ENCODE results near the gene DNAI2. TPM values are rescaled to one million over a fixed set of nuclear protein-coding genes. Genes with fewer than 3 reads are reported as not detected.

DNAI2 gene
- total RNA-seq, 4 donors from 2014 or later: not detected

DNA sequence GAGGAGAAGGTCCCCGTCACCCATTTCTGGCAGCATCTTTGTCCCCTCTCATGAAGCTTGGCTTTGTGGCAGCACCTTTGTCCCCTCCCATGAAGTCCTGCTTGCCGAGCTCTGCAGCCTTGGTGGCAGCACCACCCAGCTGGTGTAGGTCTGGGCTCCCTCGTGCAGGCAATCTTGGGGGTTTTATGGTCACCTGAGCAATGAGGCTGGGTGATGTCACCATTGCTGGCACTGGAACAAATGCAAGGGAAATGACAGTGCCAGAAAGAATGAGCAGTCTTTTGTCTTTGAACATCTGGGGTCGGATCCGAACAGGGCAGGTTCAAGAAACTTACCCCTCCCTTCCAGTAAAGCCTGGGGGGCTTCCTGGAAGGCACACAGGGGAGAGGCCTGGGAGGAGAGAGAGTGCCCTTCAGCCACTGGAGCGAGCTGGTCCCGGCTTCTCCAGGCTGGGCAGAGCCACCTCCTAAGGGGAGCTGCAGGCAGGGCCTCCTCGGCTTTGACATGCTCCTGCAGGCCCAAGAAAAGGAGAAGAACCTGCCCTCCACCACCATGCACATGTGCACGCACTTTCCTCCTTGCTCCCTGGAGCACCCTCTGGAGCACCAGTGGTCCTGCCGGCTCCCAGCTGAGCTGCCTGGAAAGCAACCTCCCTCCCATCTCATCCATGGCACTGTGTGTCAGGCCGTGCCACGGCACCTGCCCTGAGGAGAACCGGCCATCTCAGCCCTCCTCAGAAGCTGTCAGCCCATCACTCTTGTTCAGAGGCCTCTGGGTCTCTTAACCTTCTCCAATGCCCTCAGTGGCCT is 71.6 kb downstream of the DNAI2 start:
- no peak overlapping the region for H3K27ac ChIP-seq
- TF ChIP-seq, protein P1, sequence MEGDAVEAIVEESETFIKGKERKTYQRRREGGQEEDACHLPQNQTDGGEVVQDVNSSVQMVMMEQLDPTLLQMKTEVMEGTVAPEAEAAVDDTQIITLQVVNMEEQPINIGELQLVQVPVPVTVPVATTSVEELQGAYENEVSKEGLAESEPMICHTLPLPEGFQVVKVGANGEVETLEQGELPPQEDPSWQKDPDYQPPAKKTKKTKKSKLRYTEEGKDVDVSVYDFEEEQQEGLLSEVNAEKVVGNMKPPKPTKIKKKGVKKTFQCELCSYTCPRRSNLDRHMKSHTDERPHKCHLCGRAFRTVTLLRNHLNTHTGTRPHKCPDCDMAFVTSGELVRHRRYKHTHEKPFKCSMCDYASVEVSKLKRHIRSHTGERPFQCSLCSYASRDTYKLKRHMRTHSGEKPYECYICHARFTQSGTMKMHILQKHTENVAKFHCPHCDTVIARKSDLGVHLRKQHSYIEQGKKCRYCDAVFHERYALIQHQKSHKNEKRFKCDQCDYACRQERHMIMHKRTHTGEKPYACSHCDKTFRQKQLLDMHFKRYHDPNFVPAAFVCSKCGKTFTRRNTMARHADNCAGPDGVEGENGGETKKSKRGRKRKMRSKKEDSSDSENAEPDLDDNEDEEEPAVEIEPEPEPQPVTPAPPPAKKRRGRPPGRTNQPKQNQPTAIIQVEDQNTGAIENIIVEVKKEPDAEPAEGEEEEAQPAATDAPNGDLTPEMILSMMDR (IDR thresholded peaks at IDR 0.05): no peak
- TF ChIP-seq POLR2A (IDR thresholded peaks at IDR 0.05): no peak
- no peaks in the 10 kb centered on the region for H3K9me3 ChIP-seq
- H3K4me1 ChIP-seq: no peaks in the 10 kb centered on the region
- no peaks in the 10 kb centered on the region for H3K27me3 ChIP-seq
- no peaks in the 10 kb centered on the region for H3K36me3 ChIP-seq
- no peak for DNase-seq
- H3K4me3 ChIP-seq: no peak overlapping the region

DNA sequence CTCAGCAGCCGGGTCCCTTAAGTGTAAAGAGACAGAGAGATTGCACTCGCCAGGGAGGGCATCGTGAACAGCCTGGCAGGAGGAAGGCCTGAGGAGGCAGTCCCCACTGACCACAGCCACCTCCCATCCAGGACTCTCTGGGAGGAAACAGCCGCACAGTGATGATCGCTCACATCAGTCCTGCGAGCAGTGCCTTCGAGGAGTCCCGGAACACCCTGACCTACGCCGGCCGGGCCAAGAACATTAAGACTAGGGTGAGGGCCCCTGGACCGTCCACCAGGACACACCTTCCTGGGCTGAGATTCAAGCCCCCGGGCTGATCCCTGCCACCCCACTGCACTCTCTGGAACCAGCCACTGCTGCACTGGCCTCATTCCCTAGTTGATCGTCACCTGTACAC is 73.6 kb downstream of the DNAI2 start:
- Histone ChIP-seq H3K4me3 (no peak overlapping the region), H3K36me3 (no peaks in the 10 kb centered on the region), H3K9me3 (no peaks in the 10 kb centered on the region), H3K4me1 (no peaks in the 10 kb centered on the region), H3K27ac (no peak overlapping the region), H3K27me3 (peaks cover 0 to 3% of the 10 kb centered on the region in 2 donors)
- DNase-seq: no peak
- TF ChIP-seq, protein P1 (IDR thresholded peaks at IDR 0.05): no peak
- TF ChIP-seq POLR2A (IDR thresholded peaks at IDR 0.05): no peak

DNA sequence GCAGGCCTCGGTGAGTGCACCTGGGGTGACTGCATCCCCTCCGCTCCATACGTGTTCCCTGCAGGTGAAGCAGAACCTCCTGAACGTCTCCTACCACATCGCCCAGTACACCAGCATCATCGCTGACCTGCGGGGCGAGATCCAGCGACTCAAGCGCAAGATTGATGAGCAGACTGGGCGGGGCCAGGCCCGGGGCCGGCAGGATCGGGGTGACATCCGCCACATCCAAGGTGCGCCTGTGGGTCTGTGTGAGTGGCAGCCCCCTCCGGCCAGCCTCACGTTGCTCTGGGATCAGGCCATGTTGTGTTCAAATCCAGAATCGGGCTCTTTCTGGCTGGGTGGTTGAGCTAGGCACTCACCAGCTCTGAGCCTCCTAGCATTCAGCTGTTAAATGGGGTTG is 75.1 kb downstream of the DNAI2 start:
- Histone ChIP-seq H3K4me1 (no peaks in the 10 kb centered on the region), H3K27me3 (peaks cover 0 to 3% of the 10 kb centered on the region in 2 donors), H3K9me3 (no peaks in the 10 kb centered on the region), H3K4me3 (no peak overlapping the region), H3K36me3 (no peaks in the 10 kb centered on the region), H3K27ac (no peak overlapping the region)
- DNase-seq: no peak
- TF ChIP-seq, protein P1 (IDR thresholded peaks at IDR 0.05): no peak
- no peak for TF ChIP-seq POLR2A (IDR thresholded peaks at IDR 0.05)

DNA sequence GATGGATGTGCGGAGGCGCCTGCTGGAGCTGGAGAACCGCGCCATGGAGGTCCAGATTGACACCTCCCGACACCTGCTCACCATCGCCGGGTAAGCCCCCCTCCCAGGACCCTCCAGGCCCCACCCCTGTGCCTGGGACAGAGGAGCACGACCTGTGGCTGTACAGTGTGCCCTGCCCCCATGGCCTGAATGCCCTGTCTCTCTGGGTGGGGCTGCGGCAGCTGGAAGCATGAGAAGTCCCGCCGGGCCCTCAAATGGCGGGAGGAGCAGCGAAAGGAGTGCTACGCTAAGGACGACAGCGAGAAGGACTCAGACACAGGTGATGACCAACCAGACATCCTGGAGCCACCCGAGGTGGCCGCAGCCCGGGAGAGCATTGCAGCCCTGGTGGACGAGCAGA is 76.5 kb downstream of the DNAI2 start:
- H3K27me3 ChIP-seq: peaks cover 0 to 3% of the 10 kb centered on the region in 2 donors
- no peak overlapping the region for H3K4me3 ChIP-seq
- TF ChIP-seq POLR2A (IDR thresholded peaks at IDR 0.05): no peak
- TF ChIP-seq, protein P1 (IDR thresholded peaks at IDR 0.05): no peak
- H3K4me1 ChIP-seq: no peaks in the 10 kb centered on the region
- H3K27ac ChIP-seq: no peak overlapping the region
- no peaks in the 10 kb centered on the region for H3K9me3 ChIP-seq
- H3K36me3 ChIP-seq: no peaks in the 10 kb centered on the region
- DNase-seq: no peak

DNA sequence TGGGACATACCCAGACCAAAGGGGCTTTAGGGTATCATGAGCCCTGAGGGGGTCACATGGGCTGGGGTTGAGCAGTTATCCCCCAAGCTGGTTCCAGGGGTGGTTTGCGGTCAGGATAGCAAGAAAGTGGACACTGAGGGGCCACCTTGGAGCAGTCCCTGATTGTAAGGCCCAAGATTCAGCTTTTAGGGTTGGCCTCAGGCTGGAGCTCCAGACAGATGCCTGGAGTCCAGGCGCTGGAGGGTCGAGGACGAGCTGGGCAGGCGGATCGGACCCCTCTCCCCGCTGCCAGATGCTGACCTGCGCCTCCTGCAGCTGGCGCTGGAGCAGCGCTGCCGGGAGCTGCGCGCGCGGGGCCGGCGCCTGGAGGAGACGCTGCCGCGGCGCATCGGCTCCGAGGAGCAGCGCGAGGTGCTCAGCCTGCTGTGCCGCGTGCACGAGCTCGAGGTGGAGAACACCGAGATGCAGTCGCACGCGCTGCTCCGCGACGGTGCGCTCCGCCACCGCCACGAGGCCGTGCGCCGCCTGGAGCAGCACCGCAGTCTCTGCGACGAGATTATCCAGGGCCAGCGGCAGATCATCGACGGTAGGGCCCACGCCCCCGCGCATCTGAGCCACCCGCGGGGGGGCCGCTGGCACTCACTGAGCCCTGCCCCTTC is 77.6 kb downstream of the DNAI2 start:
- TF ChIP-seq, protein P1 (IDR thresholded peaks at IDR 0.05): no peak
- TF ChIP-seq POLR2A (IDR thresholded peaks at IDR 0.05): no peak
- no peak overlapping the region for H3K27ac ChIP-seq

More for the DNA sequence above, 77.6 kb downstream of the DNAI2 start:
- Histone ChIP-seq H3K36me3 (no peaks in the 10 kb centered on the region), H3K27me3 (peaks cover 0 to 6% of the 10 kb centered on the region in 2 donors), H3K4me1 (peaks cover 0 to 3% (median 1%) of the 10 kb centered on the region in 4 donors), H3K4me3 (no peak overlapping the region), H3K9me3 (no peaks in the 10 kb centered on the region)
- DNase-seq: no peak
